KBM-7 (cell line): ENCODE results near the gene DSCAML1.

Source experiments
- DNase-seq: peaks from one replicate; pipeline ENCODE4 v3.0.0-alpha.2; 2015
- in situ Hi-C: fragments of 300-500 bp; cut with MboI; formaldehyde crosslinking; loops from 2 replicates; pipeline ENCODE4 v1.14.3; 2020; ENCODE audit warnings: low sequenced_read_pairs, low pct_unique_long_range_greater_than_20kb, mixed read lengths

DSCAML1 gene

DNA sequence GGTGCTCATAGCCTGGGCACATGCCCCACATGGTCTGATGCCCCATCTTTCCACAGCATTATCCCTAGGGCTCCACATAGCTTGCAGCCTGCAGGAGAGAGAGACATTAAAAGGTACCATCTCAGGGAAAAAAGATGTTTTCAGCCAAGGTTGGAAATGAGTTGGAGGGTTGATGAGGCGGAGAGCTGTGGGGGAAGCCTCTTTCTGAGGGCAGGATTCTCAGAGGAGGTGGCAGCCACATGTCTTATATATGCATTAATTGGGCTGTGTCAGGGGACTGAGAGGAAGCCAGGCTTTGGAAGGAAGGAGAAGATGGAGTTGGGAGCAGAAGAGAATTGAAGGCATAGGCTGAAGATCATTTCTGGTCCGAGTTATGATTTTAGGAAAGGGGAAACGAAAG is 411.5 kb downstream of the DSCAML1 start:
- in situ Hi-C loops = no loop called here
- no peak for DNase-seq

DNA sequence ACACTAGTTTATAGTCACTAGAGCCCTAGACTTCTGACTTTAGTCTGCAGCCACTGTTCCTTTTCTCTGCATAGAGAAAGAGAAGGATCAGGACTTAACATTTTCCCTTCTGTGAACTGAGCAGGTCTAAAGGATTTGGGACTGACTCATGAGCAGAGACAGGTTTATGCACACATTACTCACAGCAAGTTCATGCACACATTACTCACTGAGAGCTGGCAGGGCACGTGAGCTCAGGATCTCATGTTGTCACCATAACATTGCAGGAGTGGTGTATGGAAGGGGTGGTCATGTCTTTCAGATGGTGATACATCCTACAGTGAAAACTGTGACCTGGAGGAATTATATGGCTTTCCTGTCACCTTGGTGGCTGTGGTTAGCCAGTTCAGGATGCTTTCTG is 413.0 kb downstream of the DSCAML1 start:
- no peak for DNase-seq
- in situ Hi-C loops = no loop called here

DNA sequence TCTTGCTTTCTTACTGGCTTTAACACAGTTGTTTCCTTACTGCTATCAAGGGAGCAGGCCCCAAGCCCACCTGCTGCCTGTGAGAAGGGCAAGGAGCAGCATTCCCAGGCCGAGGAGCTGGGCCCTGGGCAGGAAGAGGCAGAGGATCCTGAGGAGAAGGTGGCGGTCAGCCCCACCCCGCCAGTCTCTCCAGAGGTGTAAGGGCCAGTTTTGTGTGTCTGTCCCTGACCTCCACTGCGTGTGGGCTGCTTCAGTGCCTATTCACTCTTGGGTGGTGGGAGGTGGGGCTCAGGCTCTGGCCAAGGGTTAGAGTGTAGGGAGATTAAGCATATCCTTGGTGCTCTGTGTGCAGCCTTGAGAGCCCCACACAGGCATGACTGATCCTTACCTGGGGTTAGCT is 414.3 kb downstream of the DSCAML1 start:
- in situ Hi-C loops = no loop called here
- no peak for DNase-seq

DNA sequence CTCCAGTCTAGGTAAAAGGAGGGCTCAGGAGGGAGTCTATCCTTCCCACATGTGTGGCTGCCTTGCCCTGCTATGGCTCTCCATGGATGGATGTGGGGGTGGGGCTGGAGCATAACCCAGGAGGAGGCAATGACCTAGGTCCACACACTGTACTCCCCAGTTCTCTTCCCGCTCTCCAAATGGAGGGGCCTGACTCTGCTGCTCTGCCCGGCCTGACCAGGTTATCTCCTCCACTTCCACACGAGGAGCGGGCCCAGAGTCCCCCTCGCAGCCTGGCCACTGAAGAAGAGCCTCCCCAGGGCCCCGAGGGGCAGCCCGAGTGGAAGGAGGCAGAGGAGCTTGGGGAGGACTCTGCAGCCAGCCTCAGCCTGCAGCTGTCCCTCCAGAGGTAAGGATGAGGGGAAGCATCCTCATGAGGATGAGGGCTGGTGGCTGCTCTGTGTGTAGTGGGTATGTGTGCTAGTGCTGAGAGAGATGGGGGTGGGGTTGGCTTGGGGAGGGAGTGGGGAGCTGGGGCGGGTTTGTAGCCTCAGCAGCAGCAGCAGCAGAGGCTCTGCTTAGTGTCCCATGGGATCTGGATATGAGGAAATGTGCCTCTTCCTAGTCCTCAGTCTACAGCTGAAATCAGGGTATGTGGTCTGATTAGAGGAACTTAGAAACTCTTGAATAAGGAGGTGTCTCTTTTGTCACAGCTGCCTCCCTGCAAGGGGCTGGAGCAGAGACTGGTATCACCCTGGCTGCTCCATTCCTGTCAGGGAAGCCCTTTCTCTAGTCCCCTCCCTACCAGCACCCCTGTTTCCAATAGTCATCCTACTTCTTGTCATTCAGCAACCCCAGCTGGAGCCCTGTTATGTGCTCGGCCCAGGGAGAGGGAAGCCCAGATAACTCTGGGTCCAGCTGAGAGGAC is 415.3 kb downstream of the DSCAML1 start:
- in situ Hi-C loops = no loop called here
- DNase-seq = no peak

DNA sequence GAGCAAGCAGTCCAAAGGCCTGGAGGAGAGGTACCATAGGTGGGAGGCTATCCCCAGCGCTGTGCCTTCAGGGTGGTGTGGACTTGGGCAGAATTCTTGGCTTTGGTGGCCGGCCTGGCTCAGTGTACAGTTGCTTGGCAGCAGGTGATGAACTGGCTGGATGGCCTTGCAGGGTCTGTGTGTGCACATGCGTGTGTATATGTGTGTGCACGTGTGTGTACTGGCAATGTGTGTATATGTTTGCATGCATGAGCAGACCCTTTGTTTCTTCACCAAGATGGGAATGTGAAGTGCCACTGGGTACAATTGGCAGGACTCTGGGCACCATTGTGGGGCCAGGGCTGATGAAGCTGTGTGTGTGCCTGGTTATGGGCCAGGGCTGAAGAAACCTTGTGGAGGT is 416.3 kb downstream of the DSCAML1 start:
- in situ Hi-C loops = no loop called here
- no peak for DNase-seq

DNA sequence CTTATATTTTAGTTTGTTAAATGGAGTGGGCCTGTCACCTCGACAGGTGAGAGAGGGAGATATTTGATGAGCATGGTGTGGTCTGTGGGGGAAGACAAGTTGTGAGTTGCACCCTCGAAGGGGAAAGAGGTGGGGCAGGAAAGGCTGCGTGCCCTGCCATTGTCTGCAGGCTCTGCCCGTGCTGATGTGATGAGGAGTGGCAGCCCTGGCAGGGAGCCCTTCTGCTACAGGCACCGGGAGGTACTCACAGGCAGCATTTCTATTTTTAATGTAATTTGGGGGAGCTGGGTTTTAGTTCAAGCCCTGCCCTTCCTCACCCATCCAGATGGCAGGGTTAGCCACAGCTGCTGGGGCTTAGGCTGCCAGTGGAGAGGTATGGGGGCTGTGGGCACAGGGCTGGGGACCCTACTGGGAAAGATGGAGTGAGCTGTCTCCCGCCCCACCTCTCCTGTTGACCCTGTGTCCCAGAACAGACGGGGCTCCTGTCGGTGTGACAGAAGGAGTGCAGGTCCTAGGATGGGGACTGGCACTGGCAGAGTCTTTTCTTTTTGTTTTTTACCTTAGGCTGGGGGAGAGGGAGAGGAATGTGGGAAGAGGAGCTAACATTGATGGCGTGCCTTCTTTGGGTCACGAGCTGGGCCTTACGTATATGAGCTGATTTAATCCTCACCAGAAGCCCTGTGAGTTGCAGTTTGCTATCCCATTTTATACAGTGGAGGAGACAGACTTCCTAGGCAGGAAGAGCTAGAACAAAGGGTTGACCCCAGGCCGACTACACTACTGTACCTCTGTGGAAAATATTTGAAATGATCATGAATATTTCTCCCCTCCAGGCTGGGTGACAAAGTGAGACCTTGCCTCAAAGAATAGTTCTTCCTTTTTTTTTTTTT is 417.8 kb downstream of the DSCAML1 start:
- in situ Hi-C loops = no loop called here
- no peak for DNase-seq
